Osteocyte (in vitro differentiated cells): ENCODE data around the gene SIL1. TPM values are rescaled to one million over a fixed set of nuclear protein-coding genes. Genes with fewer than 3 reads are reported as not detected.

Source experiments
- DNase-seq: peaks from one replicate; pipeline ENCODE4 v3.0.0; 2021; ENCODE audit warnings: mixed read lengths; ENCODE audit not compliant: unreplicated experiment; ENCODE audit errors: extremely low spot score
- H3K27ac Mint-ChIP-seq: one replicate; pipeline ENCODE4 v1.8.0; 2021; ENCODE audit warnings: mild to moderate bottlenecking, mixed read lengths; ENCODE audit not compliant: unreplicated experiment
- H3K27me3 Mint-ChIP-seq: one replicate; pipeline ENCODE4 v1.8.0; 2021; ENCODE audit warnings: mixed read lengths; ENCODE audit not compliant: unreplicated experiment
- H3K36me3 Mint-ChIP-seq: one replicate; pipeline ENCODE4 v1.8.0; 2021; ENCODE audit warnings: mixed read lengths; ENCODE audit not compliant: unreplicated experiment
- H3K4me1 Mint-ChIP-seq: one replicate; pipeline ENCODE4 v1.8.0; 2021; ENCODE audit warnings: mixed read lengths; ENCODE audit not compliant: unreplicated experiment
- H3K4me3 Mint-ChIP-seq: one replicate; pipeline ENCODE4 v1.8.0; 2021; ENCODE audit warnings: mild to moderate bottlenecking, moderate library complexity, mixed read lengths; ENCODE audit not compliant: unreplicated experiment
- H3K9me3 Mint-ChIP-seq: one replicate; pipeline ENCODE4 v1.8.0; 2021; ENCODE audit warnings: mixed read lengths; ENCODE audit not compliant: unreplicated experiment
- CTCF ChIP-seq: fragments of 200-600 bp; sonication (generic); IDR thresholded peaks from 2 replicates; pipeline ENCODE4 v1.5.0; 2021; ENCODE audit warnings: antibody characterized with exemption, mild to moderate bottlenecking, moderate library complexity
- total RNA-seq: library from RNA; stranded (reverse); gene quantifications from 2 replicates; pipeline ENCODE4 v1.2.1, GENCODE V29; 2021

SIL1 gene
- total RNA-seq, 1 donor from 2014 or later, result 58.4 TPM

- Mint-ChIP-seq H3K36me3 (no peaks in the 10 kb centered on the region), H3K27ac (no peak overlapping the region), H3K4me3 (no peak overlapping the region), H3K27me3 (no peaks in the 10 kb centered on the region), H3K9me3 (no peaks in the 10 kb centered on the region), H3K4me1 (peaks cover 11% of the 10 kb centered on the region)
- no peak for DNase-seq
- TF ChIP-seq CTCF, result no peak
Measured at GRCh38 chr5:138962614-138963370, 235.4 kb downstream of the SIL1 start.

DNA sequence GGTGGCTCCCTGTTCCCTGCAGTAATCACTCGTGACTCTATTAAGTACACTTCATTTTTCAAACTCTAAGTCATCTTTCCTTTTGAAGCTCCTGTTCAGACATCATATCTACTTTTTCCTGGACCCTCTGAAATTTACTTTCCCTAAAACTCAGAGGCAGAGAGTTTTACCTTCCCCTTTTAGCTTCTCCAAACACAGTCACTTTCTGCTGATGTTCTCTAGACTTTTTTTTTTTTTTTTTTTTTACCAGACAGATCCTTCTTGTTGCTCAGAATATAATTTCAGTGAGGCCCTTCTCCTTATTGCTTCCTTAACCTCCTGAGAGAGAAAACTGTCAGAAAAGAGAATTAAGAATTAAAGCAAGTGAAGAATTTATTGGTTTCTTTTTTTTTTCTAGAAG lies 236.4 kb downstream of the SIL1 start:
- no peaks in the 10 kb centered on the region for H3K27me3 Mint-ChIP-seq
- DNase-seq, result no peak
- H3K4me3 Mint-ChIP-seq, result no peak overlapping the region
- H3K36me3 Mint-ChIP-seq, result no peaks in the 10 kb centered on the region
- H3K27ac Mint-ChIP-seq, result no peak overlapping the region
- H3K9me3 Mint-ChIP-seq, result no peaks in the 10 kb centered on the region
- TF ChIP-seq CTCF, result no peak
- H3K4me1 Mint-ChIP-seq, result peaks cover 11% of the 10 kb centered on the region

DNA sequence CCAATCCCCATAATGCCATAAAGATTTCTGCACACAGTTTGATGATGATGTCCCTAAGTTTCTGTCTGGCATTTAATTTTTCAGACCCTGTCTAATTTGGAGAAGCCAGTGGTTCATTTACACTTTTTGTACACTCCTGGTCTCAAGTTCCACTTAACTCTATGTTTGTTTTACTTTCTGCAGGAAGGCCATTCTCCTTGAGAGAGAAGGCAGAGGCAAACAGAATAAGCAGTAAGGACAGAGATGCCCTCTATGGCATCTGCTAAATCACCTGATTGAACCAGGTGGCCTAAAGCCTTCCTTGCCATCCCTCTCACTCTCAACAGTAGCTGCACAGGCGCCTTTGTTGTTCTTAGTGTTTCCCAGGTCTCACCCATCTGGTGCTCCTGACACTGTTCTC lies 236.9 kb downstream of the SIL1 start:
- no peak overlapping the region for H3K4me3 Mint-ChIP-seq
- H3K9me3 Mint-ChIP-seq, result no peaks in the 10 kb centered on the region
- peaks cover 11% of the 10 kb centered on the region for H3K4me1 Mint-ChIP-seq
- no peak for TF ChIP-seq CTCF
- DNase-seq, result no peak
- no peaks in the 10 kb centered on the region for H3K36me3 Mint-ChIP-seq
- no peaks in the 10 kb centered on the region for H3K27me3 Mint-ChIP-seq
- H3K27ac Mint-ChIP-seq, result no peak overlapping the region

- H3K27me3 Mint-ChIP-seq, result no peaks in the 10 kb centered on the region
- peaks cover 17% of the 10 kb centered on the region for H3K4me1 Mint-ChIP-seq
- TF ChIP-seq CTCF, result no peak
- H3K9me3 Mint-ChIP-seq, result no peaks in the 10 kb centered on the region
- no peak overlapping the region for H3K27ac Mint-ChIP-seq
- no peak for DNase-seq
- H3K4me3 Mint-ChIP-seq, result no peak overlapping the region
- H3K36me3 Mint-ChIP-seq, result no peaks in the 10 kb centered on the region
Measured at GRCh38 chr5:138960145-138960692, 237.9 kb downstream of the SIL1 start.

DNA sequence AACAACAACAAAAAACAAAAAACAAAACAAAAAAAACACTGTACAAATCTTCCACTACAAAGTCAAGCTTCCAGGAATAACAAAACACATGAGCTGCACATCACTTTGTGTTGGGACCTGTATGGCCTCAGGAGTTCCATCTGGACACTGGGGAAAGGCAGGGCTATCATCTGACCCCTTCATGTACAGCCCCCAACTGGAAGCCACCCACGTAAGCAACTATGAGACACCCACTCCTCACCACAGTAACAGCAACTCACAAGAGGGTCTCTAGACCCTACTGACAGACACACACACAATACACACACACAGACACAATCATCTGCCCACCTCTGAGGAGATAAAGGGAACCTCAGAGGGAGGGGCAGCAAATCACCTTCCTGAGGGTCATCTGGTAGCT lies 241.4 kb downstream of the SIL1 start:
- Mint-ChIP-seq H3K4me1 (peaks cover 26% of the 10 kb centered on the region), H3K27me3 (no peaks in the 10 kb centered on the region), H3K4me3 (no peak overlapping the region), H3K9me3 (no peaks in the 10 kb centered on the region), H3K27ac (no peak overlapping the region), H3K36me3 (no peaks in the 10 kb centered on the region)
- DNase-seq, result no peak
- TF ChIP-seq CTCF, result no peak
